Measurements from ENCODE around the gene LMNA. TPM values are rescaled to one million over a fixed set of nuclear protein-coding genes. Genes with fewer than 3 reads are reported as not detected.

Gene LMNA
- total and polyA plus RNA-seq, 10 of the 15 experiments (the other 5 are each of a cell fraction or from before 2014, with no cell fraction given): 0.42 to 334 (median 81.1) TPM

DNA sequence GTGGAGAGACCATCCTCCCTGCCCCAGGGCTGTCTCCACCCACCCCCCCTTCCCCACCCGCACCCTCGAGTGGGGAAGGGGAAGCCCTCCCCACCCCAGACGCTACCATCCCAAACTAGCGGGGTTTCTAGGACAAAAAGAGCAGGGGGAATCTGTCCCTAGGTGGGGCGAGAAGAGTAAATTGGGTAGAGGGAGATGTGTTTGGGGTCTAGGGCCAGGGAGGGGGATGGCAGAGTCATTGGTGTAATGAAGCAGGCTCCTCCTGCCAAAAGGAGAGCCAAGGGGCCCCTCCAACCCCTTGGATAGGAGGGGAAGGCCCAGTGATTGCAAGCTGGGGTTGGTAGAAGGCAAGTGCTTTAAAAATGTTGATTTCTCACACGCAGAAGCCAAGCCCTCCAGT lies 42.3 kb upstream of the LMNA start:
- TF ChIP-seq, protein P1, sequence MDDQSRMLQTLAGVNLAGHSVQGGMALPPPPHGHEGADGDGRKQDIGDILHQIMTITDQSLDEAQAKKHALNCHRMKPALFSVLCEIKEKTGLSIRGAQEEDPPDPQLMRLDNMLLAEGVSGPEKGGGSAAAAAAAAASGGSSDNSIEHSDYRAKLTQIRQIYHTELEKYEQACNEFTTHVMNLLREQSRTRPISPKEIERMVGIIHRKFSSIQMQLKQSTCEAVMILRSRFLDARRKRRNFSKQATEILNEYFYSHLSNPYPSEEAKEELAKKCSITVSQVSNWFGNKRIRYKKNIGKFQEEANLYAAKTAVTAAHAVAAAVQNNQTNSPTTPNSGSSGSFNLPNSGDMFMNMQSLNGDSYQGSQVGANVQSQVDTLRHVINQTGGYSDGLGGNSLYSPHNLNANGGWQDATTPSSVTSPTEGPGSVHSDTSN (IDR thresholded peaks at IDR 0.05; ENCODE audit: insufficient replicate concordance, low read depth, low read length): no peak
- TF ChIP-seq ETV6 (conservative IDR thresholded peaks at IDR 0.05 in 1 of 2, IDR thresholded peaks at IDR 0.05 in 1 of 2; ENCODE audit: borderline replicate concordance in 1 of 2, low read depth in 1 of 2) (no peak), LARP7 (IDR thresholded peaks at IDR 0.05) (no peak), RBBP5 (conservative IDR thresholded peaks at IDR 0.05) (no peak), HDAC6 (IDR thresholded peaks at IDR 0.05; ENCODE audit: unreplicated experiment) (no peak), ATF7 (IDR thresholded peaks at IDR 0.05; ENCODE audit: low read depth) (no peak), POLR2AphosphoS5 (IDR thresholded peaks at IDR 0.05; ENCODE audit: low read length) (no peak), BCL11A (IDR thresholded peaks at IDR 0.05; ENCODE audit: low read depth, low read length) (no peak), ZNF24 (IDR thresholded peaks at IDR 0.05) (no peak), CREM (IDR thresholded peaks at IDR 0.05; ENCODE audit: low read depth) (no peak), JUNB (IDR thresholded peaks at IDR 0.05) (no peak), TCF3 (IDR thresholded peaks at IDR 0.05; ENCODE audit: borderline replicate concordance, insufficient read depth, low read depth, low read length) (no peak), ZNF274 (IDR thresholded peaks at IDR 0.05; ENCODE audit: insufficient read depth, insufficient read length) (no peak), MYB (IDR thresholded peaks at IDR 0.05; ENCODE audit: borderline replicate concordance, low read depth, low read length) (no peak), SIX5 (IDR thresholded peaks at IDR 0.05; ENCODE audit: low read depth, low read length, severe bottlenecking) (no peak), MEF2B (IDR thresholded peaks at IDR 0.05; ENCODE audit: partially characterized antibody, poor library complexity, severe bottlenecking) (no peak)
- TF ChIP-seq, protein P2, sequence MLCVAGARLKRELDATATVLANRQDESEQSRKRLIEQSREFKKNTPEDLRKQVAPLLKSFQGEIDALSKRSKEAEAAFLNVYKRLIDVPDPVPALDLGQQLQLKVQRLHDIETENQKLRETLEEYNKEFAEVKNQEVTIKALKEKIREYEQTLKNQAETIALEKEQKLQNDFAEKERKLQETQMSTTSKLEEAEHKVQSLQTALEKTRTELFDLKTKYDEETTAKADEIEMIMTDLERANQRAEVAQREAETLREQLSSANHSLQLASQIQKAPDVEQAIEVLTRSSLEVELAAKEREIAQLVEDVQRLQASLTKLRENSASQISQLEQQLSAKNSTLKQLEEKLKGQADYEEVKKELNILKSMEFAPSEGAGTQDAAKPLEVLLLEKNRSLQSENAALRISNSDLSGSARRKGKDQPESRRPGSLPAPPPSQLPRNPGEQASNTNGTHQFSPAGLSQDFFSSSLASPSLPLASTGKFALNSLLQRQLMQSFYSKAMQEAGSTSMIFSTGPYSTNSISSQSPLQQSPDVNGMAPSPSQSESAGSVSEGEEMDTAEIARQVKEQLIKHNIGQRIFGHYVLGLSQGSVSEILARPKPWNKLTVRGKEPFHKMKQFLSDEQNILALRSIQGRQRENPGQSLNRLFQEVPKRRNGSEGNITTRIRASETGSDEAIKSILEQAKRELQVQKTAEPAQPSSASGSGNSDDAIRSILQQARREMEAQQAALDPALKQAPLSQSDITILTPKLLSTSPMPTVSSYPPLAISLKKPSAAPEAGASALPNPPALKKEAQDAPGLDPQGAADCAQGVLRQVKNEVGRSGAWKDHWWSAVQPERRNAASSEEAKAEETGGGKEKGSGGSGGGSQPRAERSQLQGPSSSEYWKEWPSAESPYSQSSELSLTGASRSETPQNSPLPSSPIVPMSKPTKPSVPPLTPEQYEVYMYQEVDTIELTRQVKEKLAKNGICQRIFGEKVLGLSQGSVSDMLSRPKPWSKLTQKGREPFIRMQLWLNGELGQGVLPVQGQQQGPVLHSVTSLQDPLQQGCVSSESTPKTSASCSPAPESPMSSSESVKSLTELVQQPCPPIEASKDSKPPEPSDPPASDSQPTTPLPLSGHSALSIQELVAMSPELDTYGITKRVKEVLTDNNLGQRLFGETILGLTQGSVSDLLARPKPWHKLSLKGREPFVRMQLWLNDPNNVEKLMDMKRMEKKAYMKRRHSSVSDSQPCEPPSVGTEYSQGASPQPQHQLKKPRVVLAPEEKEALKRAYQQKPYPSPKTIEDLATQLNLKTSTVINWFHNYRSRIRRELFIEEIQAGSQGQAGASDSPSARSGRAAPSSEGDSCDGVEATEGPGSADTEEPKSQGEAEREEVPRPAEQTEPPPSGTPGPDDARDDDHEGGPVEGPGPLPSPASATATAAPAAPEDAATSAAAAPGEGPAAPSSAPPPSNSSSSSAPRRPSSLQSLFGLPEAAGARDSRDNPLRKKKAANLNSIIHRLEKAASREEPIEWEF (IDR thresholded peaks at IDR 0.05; ENCODE audit: insufficient replicate concordance, low read depth, low read length): no peak
- WGBS (ENCODE audit: insufficient coverage, insufficient replicate concordance, low lambda C conversion rate, missing lambda C conversion rate): 79% methylated on average over 4 of the region's 6 CpGs
- BruUV-seq (replicated peaks): no TSS peak
- no peak for FAIRE-seq
- ChIA-PET RAD21 (ENCODE audit: unreplicated experiment) (interaction anchor here (1.0 kb wide), 1 partner anchor 57 kb away, joined by 3 read pairs; no protein-coding TSS in a partner anchor), CTCF (interaction anchor here (0.5 to 2.4 kb wide), 3 partner anchors 9 to 134 kb away, joined by 3 to 6 read pairs (median 4); no protein-coding TSS in a partner anchor), POLR2A (no interaction called here), SMC1A (ENCODE audit: uncharacterized antibody, unreplicated experiment) (interaction anchor here (1.5 kb wide), 1 partner anchor 10 kb away, joined by 3 read pairs; the partner anchor contains the start of gene MEX3A)
- H3K4me3 ChIP-seq: no peak overlapping the region
- no peaks in the 10 kb centered on the region for H3K27me3 ChIP-seq (replicated peaks in 1 of 2; ENCODE audit: control insufficient read depth in 2 of 2, insufficient read depth in 2 of 2, low read length in 1 of 2)
- H4K20me1 ChIP-seq (ENCODE audit: control insufficient read depth, insufficient read depth): no peaks in the 10 kb centered on the region
- H3K27ac ChIP-seq (ENCODE audit: control insufficient read depth, insufficient read depth): no peak overlapping the region
- no peak overlapping the region for H3K9ac ChIP-seq (ENCODE audit: control insufficient read depth, insufficient read depth, low read length)
- no peak overlapping the region for H2AFZ ChIP-seq (ENCODE audit: control insufficient read depth, low read depth, low read length)
- no peaks in the 10 kb centered on the region for H3K36me3 ChIP-seq (ENCODE audit: control insufficient read depth in 2 of 2, insufficient read depth in 2 of 2, low read length in 1 of 2)
- in situ Hi-C loops (cut with MboI): no loop called here
- intact Hi-C loops (cut with micrococcal nuclease; ENCODE audit: unreplicated experiment): no loop called here
- no peak for ATAC-seq
- peaks cover 10% of the 10 kb centered on the region for H3K4me1 ChIP-seq (ENCODE audit: control insufficient read depth, insufficient read depth, low read length)
- H3K79me2 ChIP-seq (ENCODE audit: control insufficient read depth, insufficient read depth, low read length): peaks cover 2% of the 10 kb centered on the region; the same call in 1 of the 2 replicates
- no peaks in the 10 kb centered on the region; the same call in 2 of the 3 replicates for H3K9me3 ChIP-seq (replicated peaks; ENCODE audit: control insufficient read depth, insufficient read depth, low read length)
- DNase-seq (ENCODE audit: low read depth, low spot score): no peak
- no peak overlapping the region for H3K4me2 ChIP-seq (ENCODE audit: control insufficient read depth, insufficient read depth)

All from GM12878 (cell line).